ENCODE results near the gene ANKRD6.

The ANKRD6 gene

DNA sequence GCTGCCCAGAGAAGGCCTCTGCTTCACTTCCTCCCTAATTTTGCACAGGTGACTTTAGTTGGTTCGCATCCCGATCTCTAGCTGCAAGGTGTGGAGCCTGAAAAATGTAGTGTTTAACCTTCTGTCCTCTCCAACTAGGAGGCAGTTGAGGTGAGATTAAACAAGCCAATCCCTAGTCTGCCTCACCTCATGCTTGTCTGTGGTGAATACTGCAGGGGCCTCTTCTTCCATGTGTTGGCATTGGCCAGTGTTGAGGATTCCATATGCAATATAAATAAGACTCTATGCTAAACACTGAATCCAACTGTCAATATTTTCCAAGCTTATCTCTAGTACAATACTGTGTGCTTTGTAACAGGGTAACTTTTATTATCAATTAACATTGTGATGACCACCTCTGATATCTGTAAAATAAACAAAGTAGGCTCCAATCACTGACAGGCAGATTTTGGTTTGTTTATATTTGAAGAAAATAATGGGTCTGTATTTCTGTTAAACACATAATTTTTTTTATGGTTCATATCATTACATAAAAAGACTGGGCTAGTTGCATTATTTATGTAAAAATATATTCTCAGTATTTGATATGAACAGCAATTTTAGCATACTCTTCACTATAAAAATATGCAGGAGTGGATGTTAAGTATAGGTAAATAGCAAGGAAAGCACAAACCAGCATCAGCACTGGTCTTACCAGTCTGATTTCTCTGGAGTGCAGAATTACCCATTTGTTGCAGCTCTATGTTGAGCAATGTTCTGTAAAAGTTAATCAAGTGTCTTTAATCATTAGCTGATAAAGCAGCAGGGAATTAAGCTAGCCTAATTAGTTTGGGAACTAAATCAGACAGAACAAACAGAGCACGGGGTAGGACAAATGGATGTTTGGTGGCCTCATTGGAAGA lies 74.0 kb downstream of the ANKRD6 start:
- no peak for DNase-seq (ENCODE audit: extremely low read depth in 1 of 2, low read depth in 1 of 2)

DNA sequence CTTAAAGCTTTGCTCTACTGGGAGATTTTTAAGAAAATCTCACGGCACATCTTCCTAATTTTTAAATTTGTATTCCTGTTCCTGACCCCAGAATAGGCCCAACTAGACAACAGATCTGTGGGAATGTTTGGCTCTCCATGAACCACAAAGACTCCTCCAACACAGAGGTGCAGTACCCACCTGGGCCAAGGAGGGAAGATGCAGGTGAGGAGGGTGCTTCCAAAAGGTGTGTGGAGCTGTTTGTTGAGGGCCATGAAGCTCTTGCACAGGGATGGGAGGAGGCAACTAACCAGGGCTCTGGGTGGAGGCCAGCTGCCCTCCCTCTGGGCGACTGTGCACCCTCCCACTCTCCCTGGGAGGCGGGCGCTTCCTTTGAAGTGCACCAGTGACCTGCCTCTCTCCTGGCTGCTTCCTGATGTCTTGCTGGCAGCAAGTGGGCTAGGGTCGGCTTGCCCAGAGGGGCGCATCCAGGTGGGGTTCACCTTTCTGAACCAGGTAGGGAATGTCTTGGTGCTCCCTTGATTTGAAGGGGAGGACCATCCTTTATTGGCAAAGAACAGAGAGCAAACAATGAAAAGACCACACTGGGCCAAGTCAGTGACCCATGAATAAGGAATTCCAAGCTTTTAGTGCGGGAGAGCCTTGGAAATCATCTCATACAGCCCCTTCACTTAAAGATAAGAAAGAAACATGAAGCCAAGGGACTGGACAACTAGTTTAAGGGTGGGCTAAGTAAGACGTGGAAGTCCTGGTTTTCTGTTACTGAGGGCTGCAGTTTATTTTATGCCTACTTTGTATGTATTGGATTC lies 76.0 kb downstream of the ANKRD6 start:
- no peak for DNase-seq (ENCODE audit: extremely low read depth in 1 of 2, low read depth in 1 of 2)

DNA sequence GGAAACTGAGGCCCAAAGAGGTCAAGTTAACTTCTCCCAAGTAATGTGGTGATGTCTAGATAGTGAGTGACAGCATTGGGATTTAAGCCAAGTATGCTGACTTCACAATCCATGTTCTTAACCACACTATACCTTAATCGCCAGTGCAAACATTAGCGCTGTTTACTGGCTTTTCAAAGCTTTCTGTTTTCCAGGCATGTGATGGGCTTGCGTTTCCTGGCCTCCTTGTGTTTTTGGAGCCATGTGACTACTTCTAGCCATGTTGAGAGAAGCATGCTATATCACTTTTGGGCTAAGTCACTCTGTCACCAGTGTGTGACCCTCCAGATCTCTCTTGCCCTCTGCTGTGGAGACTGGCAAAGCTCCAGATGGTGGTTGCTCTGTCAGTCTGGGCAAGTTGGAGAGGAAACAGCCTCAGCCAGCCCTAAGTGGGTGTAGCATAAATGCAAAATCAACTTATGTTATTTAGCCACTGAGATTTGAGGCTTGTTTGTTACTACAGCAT lies 76.9 kb downstream of the ANKRD6 start:
- DNase-seq (ENCODE audit: extremely low read depth in 1 of 2, low read depth in 1 of 2) = no peak

DNA sequence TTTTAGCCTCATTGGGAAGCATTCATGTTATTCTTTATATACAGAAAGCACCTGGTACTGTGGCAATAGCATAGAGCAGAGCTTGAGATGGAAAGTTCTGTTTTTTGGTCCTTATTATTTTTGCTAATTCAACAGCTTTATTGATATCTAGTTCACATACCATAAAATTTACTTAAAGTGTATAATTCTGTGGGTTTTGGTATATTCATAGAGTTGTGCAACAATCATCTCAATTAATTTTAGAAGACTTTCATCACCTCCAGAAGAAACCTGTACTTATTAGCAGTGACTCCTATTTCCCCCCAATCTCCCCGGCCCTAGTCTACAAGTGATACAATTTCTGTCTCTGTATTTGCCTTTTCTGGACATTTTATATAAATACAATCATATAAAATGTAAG lies 77.4 kb downstream of the ANKRD6 start:
- DNase-seq (ENCODE audit: extremely low read depth in 1 of 2, low read depth in 1 of 2) = no peak

DNA sequence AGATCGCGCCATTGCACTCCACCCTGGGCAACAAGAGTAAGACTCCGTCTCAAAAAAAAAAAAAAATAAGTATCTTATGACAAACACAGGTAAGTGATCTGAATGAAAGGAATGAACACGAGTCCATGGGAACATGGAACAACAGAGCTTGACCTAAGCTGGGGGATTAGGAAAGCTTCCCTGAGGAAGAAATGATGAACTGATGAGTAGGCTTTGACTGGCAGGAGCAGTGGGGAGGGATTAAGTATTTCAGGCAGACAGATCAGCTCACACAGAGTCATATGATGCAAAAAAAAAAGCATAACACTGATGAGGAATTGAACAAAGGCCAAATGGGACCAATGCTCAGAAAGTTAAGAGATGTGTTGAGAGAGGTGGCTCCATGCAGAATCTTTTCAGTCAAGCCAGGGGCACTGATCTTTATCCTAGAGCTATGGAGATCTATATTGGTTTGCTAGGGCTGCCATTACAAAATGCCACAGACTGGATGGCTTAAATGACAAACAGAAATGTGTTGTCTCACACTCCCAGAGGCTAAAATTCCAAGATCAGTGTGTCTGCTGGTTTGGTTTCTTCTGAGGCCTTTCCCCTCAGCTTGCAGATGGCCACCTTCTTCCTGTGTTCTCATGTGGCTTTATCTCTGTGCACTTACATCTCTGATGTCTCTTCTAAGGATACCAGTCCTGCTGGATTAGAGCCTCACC lies 85.6 kb downstream of the ANKRD6 start:
- no peak for DNase-seq (ENCODE audit: extremely low read depth in 1 of 2, low read depth in 1 of 2)

DNA sequence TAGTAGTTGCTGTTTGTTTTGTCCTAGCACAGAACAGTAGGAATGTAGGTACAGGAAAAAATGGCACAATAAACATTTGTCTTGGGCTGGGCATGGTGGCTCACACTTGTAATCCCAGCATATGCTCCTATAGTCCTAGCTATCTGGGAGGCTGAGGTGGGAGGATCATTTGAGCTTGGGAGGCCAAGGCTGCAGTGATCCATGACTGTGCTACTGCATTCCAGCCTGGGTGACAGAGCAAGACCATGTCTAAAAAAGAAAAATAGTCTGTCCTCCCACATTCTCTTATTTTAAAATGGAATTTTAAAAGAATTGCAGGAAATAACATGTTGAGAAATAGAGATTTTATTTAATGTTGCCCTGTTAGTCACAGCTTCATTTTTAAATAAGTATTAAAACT lies 87.8 kb downstream of the ANKRD6 start:
- no peak for DNase-seq (ENCODE audit: extremely low read depth in 1 of 2, low read depth in 1 of 2)

DNA sequence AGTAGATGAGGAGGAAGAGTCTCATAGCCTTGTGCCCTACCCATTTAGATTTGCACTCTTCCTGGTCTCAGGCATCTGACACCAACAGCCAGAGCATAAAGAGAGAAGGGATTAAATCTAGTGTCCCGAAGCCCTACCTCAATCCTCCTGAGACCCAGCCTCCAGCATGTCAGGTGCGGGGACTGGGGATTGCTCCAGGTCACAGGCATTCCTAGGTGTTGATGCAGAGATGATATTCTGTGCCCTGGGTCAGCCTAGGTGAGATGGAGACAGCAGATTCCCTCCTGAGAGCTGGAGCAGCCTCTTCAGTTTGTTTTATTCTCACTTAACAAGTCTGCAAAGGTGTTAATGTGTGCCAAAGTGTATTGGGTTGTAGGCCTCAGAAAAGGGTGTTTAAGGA lies 89.8 kb downstream of the ANKRD6 start:
- no peak for DNase-seq (ENCODE audit: extremely low read depth in 1 of 2, low read depth in 1 of 2)

DNA sequence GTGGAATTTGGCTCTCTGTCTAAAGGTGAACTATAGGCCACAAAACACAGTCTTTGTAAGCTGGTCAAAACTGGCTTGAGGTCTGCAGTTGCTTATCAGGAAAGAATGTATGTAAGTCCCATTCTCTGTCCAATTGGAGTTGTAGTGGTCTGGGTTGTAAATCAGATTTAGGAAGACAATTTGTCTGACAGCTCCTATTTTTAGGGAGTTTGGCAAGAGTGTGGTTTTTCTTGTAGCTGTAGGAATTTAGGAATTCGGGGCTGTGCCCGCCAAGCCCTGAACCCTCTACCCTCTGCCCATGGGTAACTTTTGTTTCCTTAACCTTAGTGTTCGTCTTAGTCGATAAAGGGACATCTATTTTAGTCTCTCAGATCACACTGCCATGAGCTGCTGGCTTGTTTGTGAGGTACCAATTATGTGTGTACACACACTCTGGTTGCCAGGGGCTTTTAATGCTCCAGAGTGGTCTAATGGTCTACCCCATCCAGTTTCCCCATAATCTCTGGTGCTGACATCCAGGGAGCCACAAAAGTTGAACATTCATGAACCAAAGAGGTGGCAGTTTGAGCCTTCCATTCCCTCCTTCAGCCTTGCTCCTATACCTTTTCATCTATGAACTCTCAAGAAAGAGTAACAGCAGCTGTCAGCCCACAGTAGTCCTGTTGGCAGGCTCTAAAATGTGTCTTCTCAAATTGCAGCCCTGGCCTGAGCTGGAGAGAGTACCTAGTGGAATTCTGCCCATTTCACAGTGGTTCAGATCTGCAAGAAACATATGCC lies 93.0 kb downstream of the ANKRD6 start:
- no peak for DNase-seq (ENCODE audit: extremely low read depth in 1 of 2, low read depth in 1 of 2)

DNA sequence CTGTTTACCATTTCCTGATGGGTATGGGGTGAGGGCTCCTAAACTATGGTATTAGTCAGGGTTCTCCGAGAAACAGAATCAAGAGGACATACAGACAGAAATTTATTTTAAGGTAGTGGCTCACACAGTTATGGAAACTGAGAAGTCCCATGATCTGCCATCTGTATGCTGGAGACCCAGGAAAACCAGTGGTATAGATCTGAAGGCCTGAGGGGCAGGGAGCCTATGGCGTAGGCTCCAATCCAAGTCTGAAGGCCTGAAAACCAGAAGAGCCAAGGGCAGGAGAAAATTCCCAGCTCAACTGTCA lies 93.6 kb downstream of the ANKRD6 start:
- DNase-seq (ENCODE audit: extremely low read depth in 1 of 2, low read depth in 1 of 2) = no peak

DNA sequence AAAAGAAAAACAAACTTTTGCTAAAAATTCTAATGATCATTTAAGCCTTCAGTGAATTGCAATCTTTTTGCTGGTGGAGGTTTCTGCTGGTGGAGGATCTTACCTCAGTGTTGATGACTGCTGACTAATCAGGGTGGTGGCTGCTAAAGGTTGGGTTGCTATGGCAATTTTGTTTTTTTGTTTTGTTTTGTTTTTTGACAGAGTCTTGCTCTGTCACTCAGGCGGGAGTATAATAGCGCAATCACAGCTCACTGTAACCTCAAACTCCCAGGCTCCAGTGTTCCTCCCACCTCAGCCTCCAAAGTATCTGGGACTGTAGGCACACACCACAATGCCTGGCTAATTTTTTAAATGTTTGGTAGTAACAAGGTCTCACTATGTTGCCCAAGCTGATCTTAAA lies 94.7 kb downstream of the ANKRD6 start:
- DNase-seq (ENCODE audit: extremely low read depth in 1 of 2, low read depth in 1 of 2) = no peak

DNA sequence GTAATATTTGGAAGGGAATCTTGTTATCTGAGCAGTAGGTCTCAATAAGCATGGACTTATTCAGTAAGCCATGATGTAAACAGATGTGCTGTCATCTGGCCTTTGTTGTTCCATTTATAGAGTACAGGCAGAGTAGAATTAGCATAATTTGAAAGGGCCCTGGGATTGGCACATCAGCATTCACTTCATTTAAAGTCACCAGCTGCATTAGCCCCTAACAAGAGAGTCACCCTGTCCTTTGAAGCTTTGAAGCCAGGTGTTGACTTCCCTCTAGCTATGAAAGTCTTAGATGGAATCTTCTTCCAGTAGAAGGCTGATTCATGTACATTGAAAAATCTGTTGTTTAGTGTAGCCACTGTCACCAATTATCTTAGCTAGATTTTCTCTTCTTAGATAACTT lies 95.9 kb downstream of the ANKRD6 start:
- no peak for DNase-seq (ENCODE audit: extremely low read depth in 1 of 2, low read depth in 1 of 2)

DNA sequence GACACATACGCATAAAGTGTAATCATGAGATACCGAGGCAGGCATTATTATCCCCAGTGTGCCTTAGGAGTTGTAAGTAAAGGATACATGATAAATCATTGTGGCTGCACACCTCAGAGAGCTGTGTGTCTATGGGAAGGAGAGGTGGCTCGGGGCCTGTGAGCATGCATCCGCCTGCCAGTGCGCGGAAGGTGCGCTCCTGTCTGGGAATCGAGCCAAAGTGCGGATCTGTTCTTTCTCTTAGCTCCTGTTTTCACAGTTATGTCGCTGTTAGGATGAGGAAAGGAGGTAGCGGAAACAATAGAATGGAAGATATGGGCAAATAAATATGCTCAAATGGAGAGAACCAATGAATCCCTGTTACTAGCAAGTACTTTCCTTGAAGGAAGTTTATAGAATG lies 98.0 kb downstream of the ANKRD6 start:
- DNase-seq (ENCODE audit: extremely low read depth in 1 of 2, low read depth in 1 of 2) = no peak

DNA sequence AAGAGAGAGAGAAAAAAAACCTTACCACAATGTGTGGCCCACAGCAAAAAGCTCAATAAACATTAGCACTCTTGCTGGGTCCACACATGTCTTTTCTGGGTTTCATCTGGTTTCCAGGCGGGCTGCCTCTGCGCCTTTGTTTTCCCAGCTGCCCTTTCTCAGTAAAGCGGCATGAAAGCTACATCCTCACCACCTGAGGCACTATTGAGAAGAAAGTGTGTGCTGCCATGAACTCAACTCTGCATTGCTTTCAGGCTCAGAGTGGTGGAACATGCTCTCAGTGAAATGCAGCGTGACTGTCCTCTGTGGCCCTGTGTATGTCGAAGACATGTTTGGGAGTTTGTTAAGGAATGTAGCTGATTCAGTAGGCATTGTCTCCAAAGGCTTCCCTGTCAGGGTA lies 103.3 kb downstream of the ANKRD6 start:
- no peak for DNase-seq (ENCODE audit: extremely low read depth in 1 of 2, low read depth in 1 of 2)

DNA sequence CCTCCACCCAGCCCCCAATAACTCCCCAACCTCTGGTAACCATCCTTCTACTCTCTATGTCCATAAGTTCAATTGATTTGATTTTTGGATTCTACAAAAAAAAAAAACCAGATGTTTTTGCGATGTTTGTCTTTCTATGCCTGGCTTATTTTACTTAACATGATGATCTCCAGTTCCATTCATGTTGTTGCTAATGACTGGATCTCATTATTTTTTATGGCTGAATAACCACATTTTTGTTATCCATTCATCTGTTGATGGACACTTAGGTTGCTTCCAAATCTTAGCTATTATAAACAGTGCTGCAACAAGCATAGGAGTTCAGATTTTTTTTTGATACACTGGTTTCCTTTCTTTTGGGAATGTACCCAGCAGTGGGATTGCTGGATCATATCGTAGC lies 106.8 kb downstream of the ANKRD6 start:
- DNase-seq (ENCODE audit: extremely low read depth in 1 of 2, low read depth in 1 of 2) = no peak

DNA sequence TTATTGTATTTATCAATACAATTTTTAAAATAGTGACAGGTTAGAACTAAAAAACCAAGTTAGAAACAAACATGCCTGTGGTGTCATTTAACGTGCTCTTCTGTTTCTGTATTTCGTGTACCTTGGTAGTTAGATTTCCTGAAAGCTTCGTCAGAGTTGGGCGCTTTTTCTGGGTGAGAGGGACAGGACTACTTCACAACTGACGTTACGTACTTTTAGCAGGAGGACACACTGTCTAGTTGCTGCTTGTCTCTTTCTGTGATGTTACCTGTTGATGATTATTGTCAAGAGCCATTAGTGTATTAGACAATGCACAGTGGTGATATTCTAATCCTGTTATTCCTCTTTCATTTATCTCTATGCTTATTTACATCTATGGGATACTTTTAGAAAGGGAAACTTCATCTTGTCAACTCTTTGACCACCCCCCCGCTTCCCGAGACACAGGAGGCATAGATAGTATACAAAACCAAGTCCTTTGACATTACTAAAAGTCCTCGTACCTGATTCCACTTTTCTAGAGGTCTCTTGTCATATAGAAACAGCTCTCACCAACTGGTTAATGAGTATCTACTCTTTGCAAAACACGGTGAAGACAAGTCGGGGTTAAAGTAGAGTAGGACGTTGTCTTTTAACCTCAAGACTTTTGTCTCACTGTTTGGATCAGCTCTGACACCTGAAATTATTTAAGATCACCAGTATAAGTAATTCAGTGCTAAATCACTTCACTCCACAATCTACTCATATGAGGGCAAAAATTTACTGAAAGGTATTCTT lies 109.3 kb downstream of the ANKRD6 start:
- no peak for DNase-seq (ENCODE audit: extremely low read depth in 1 of 2, low read depth in 1 of 2)

DNA sequence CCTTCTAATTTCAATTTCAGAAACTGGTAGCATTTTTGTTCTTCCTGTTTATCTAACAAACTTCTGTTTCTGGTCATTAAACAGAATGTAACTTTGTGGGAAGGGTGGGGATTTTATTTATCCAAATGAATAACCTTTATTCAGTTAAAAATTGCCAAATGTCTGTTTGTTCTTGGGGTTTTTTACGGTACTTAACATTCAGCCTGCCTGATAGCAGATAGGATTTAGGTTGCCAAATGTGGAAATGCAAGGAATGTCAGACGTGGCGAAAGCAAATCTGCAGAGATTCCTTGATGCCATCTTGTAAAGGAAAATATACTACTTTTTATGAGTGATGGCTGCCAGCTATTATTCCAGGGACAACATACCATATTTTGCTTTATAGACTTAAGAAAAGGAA lies 109.9 kb downstream of the ANKRD6 start:
- DNase-seq (ENCODE audit: extremely low read depth in 1 of 2, low read depth in 1 of 2) = no peak

DNA sequence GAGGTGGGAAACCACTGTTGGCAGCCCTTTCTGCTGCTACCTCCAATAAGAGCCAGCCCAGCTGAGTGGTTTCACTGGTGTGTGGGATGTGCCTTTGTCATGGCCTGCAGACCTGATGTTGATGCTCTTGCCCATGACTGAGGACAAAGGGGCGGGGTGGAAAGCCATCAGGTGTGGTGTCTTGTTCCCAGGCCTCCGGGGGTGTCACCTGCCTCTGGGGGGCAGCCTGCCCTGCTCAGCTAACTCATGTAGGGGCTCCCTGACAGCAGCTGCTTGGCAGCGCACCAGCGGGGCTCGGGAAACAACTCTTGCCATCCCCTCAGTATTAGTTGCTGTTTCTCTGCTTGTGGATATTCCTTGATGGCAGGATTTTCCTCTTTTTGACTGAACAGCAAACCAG lies 114.3 kb downstream of the ANKRD6 start:
- DNase-seq (ENCODE audit: extremely low read depth in 1 of 2, low read depth in 1 of 2) = no peak

DNA sequence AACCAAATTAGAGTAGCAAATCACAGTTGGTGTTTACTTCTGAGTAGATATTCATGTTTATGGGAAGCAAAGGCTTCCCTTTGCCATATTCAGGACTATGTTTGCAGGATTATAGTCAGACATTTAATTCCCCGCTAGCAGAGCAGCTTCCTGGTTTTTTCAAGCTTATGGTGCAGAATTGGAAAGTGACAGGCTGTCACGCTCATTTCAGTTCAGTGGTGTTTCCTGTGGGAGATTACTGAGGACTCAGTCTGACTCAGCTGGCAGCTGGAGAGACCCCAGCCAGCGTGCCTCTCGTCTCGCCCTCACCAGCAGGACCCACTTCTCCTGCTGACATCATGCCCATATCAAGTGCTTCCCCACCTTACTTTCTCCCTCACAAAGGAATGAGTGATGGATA lies 120.5 kb downstream of the ANKRD6 start:
- no peak for DNase-seq (ENCODE audit: extremely low read depth in 1 of 2, low read depth in 1 of 2)

DNA sequence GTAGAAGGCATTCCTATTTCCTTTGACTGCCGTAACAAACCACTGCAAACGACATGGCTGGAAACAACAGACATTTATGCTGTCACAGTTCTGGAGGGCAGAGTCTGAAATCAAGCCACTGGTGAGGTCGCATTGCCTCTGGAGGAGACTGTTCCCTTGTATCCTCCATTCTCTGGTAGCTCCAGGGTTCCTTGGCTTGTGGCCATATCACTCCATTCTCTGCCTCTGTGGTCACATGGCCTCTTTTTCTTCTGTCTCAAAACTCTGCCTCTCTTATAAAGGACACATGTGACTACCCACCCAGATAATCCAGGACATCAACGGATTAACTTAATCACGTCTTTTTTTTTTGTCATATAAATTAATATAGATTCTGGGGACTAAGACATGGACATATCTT lies 121.2 kb downstream of the ANKRD6 start:
- no peak for DNase-seq (ENCODE audit: extremely low read depth in 1 of 2, low read depth in 1 of 2)

DNA sequence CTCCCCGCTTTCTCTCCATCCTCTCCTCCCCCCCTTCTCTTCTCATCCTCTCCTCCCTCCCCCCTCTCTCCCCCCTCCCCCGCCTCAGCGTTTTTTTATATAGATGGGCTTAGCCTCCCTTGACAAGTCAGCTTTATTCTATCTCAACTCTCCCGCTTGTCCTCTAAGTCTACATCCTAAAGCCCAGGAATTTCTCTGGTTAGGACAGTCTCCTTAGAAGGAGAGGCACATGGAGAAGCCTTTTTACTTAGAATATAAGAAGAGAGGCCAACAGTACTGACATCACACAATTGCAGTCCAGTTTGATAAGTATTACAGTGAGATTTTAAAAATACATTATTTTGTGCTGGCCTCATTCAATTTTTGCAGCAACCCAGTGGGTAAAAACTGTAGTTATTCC lies 122.1 kb downstream of the ANKRD6 start:
- DNase-seq (ENCODE audit: extremely low read depth in 1 of 2, low read depth in 1 of 2) = no peak
